CD4-positive, alpha-beta memory T cell (primary cell): ENCODE data around the gene SLC30A7. TPM values are rescaled to one million over a fixed set of nuclear protein-coding genes. Genes with fewer than 3 reads are reported as not detected.
A peak's percentile ranks its signal among the peaks of the same experiment; 100 is the strongest.

Experiments
- CTCF ChIA-PET: fragments of 350-600 bp; sonication (Branson Sonifier 250); formaldehyde crosslinking; loops from one replicate; lab custom pipeline; 2021; ENCODE audit warnings: inconsistent platforms; ENCODE audit not compliant: partially characterized antibody; lab: Charles Lee
- POLR2A ChIA-PET: fragments of 350-600 bp; sonication (Branson Sonifier 250); formaldehyde crosslinking; loops from one replicate; lab custom pipeline; 2021; ENCODE audit not compliant: partially characterized antibody; lab: Charles Lee
- DNase-seq, 5 donors: peaks; one replicate each; pipeline versions ENCODE4 v3.0.0 to v3.0.0-alpha.2; 2020 to 2022; ENCODE audit warnings: mixed read lengths in 1 of 5
- H3K27ac ChIP-seq: one replicate; pipeline ENCODE4 v1.7.0; 2013; ENCODE audit warnings: low read depth, low read length
- H3K27me3 ChIP-seq: 2 replicates; pipeline ENCODE4 v1.7.0; 2013; ENCODE audit warnings: mild to moderate bottlenecking, low read length, moderate library complexity; ENCODE audit not compliant: insufficient read depth
- H3K36me3 ChIP-seq: 2 replicates; pipeline ENCODE4 v1.7.0; 2013; ENCODE audit warnings: mild to moderate bottlenecking, low read length, moderate library complexity; ENCODE audit not compliant: insufficient read depth
- H3K4me1 ChIP-seq: 2 replicates; pipeline ENCODE4 v1.7.0; 2013; ENCODE audit warnings: mild to moderate bottlenecking, low read length, moderate library complexity; ENCODE audit not compliant: insufficient read depth
- H3K4me3 ChIP-seq, 2 donors: one replicate each; pipeline ENCODE4 v1.7.0; 2013; ENCODE audit warnings: low read length in 2 of 2, mild to moderate bottlenecking in 1 of 2
- H3K9me3 ChIP-seq, 2 donors: one replicate each; pipeline ENCODE4 v1.7.0; 2013; ENCODE audit warnings: low read length in 2 of 2, control low read depth in 1 of 2; ENCODE audit not compliant: control insufficient read depth in 1 of 2
- H3K27ac Mint-ChIP-seq, 7 donors: one replicate each; pipeline ENCODE4 v1.8.0; 2020 to 2021; ENCODE audit warnings: mixed read lengths in 7 of 7, mild to moderate bottlenecking in 6 of 7, inconsistent platforms in 3 of 7, moderate library complexity in 3 of 7
- H3K27me3 Mint-ChIP-seq, 2 donors: one replicate each; pipeline ENCODE4 v1.8.0; 2020 to 2021; ENCODE audit warnings: mixed read lengths in 2 of 2
- H3K36me3 Mint-ChIP-seq, 2 donors: one replicate each; pipeline ENCODE4 v1.8.0; 2020 to 2021; ENCODE audit warnings: mixed read lengths in 2 of 2, inconsistent platforms in 1 of 2, mild to moderate bottlenecking in 1 of 2
- H3K4me1 Mint-ChIP-seq, 4 donors: one replicate each; pipeline ENCODE4 v1.8.0; 2020 to 2021; ENCODE audit warnings: mixed read lengths in 4 of 4, mild to moderate bottlenecking in 1 of 4
- H3K4me3 Mint-ChIP-seq, 8 donors: one replicate each; pipeline ENCODE4 v1.8.0; 2020 to 2021; ENCODE audit warnings: mixed read lengths in 8 of 8, mild to moderate bottlenecking in 7 of 8, moderate library complexity in 6 of 8, inconsistent platforms in 3 of 8
- H3K9me3 Mint-ChIP-seq, 8 donors: one replicate each; pipeline ENCODE4 v1.8.0; 2020 to 2021; ENCODE audit warnings: mixed read lengths in 8 of 8, mild to moderate bottlenecking in 5 of 8, inconsistent platforms in 3 of 8, moderate library complexity in 1 of 8
- intact Hi-C: fragments of 100-400 bp; cut with micrococcal nuclease; formaldehyde crosslinking; loops from one replicate; pipeline ENCODE4 v1.15.1; 2023
- polyA plus RNA-seq, 2 donors: library from polyadenylated mRNA; unstranded; fragments of 300-500 nt; fragmentation: Illumina TruSeq; gene quantifications; one replicate each; pipeline ENCODE4 v1.2.3, GENCODE V29; 2021
- total RNA-seq, 2 experiments: library from RNA; stranded (reverse); gene quantifications; one replicate each; pipeline ENCODE4 v1.2.3, GENCODE V29; 2021

The SLC30A7 gene
- total and polyA plus RNA-seq, 4 experiments from 2014 or later, result 11.3 to 54.9 (median 34.7) TPM

DNA sequence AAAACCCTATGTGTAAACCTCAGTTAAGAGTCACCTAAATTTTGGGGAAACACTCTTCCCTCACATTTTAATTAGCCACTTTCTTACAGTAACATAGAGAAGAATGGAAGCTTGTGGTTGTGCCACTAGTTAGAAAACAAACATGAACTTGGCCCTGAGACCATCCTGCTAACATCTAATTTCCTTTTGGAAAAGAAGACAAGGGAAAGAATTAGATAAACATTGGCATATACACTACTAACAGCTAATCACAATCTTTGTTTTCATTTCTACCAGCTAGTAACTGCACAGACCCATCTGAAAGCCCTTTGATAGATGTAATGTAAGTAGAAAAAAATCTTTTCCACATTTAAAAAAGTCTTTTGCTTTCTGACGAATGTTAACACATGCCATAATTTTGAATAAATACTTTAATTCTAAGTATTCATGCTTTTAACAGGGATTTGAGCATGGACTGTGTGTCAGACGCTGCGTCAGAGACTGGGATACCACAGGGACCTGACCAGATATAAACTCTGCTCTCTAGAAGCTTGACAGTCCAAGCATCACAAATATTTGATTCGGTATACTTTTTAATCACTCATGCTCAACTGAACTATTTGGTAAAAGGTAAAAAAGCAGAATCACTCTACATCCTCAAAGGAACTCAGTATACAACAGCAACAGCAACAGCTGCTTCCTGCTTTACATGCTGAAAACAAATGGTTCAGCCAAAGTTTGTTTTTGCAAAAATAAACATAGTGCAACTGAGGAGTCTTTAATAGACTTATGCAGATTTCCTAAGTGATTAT lies 99.5 kb downstream of the SLC30A7 start:
- Mint-ChIP-seq H3K27me3 (no peaks in the 10 kb centered on the region), H3K4me1 (peaks cover 17 to 27% (median 23%) of the 10 kb centered on the region in 4 donors), H3K27ac (peak overlapping the region in 6 of 7 donors; percentile 18 to 87 (median 62)), H3K4me3 (peak overlapping the region in 4 of 8 donors; percentile 11 to 43 (median 41)), H3K9me3 (no peaks in the 10 kb centered on the region), H3K36me3 (peaks cover 46 to 47% of the 10 kb centered on the region in 2 donors)
- H3K36me3 ChIP-seq, result peaks cover 5% of the 10 kb centered on the region
- H3K27ac ChIP-seq, result no peak overlapping the region
- H3K27me3 ChIP-seq, result no peaks in the 10 kb centered on the region
- POLR2A ChIA-PET, result interaction anchor here (0.8 to 2.4 kb wide), 12 partner anchors 10 to 243 kb away, joined by 3 to 11 read pairs (median 4); no protein-coding TSS in a partner anchor
- H3K4me3 ChIP-seq, result no peak overlapping the region
- CTCF ChIA-PET, result interaction anchor here (0.8 to 1.5 kb wide), 7 partner anchors 9 to 292 kb away, joined by 3 to 7 read pairs (median 3); no protein-coding TSS in a partner anchor
- peaks cover 21% of the 10 kb centered on the region for H3K4me1 ChIP-seq
- intact Hi-C loops, result loop anchor here (5.0 kb wide), 1 partner anchor 33 kb away; no protein-coding TSS in a partner anchor
- DNase-seq, result peak in 2 of 5 donors; percentile 3 to 8
- no peaks in the 10 kb centered on the region for H3K9me3 ChIP-seq

DNA sequence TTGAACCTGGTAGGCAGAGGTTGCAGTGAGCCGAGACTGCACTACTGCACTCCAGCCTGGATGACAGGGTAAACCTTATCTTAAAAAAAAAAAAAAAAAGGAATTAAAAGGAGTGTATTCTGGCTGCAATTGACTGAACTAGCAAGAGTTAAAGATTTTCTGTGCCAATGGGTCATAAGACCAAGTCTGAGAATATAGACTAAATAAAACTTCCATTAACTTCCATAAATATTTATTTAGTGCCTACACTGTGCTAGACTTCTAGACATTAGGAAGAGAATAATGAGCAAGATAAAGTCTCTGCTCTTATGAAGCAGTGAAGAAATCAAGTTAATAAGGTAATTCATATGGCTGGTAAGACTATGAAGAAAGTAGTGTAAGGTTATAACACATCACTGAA lies 102.5 kb downstream of the SLC30A7 start:
- ChIA-PET POLR2A (no interaction called here), CTCF (no interaction called here)
- peaks cover 26 to 50% (median 38%) of the 10 kb centered on the region in 4 donors for H3K4me1 Mint-ChIP-seq
- H3K4me3 Mint-ChIP-seq, result no peak overlapping the region
- peaks cover 0 to 1% (median 0%) of the 10 kb centered on the region in 8 donors for H3K9me3 Mint-ChIP-seq
- Histone ChIP-seq H3K27me3 (no peaks in the 10 kb centered on the region), H3K4me3 (no peak overlapping the region), H3K4me1 (peaks cover 41% of the 10 kb centered on the region), H3K36me3 (no peaks in the 10 kb centered on the region), H3K27ac (no peak overlapping the region), H3K9me3 (no peaks in the 10 kb centered on the region)
- peaks cover 33 to 38% of the 10 kb centered on the region in 2 donors for H3K36me3 Mint-ChIP-seq
- H3K27ac Mint-ChIP-seq, result no peak overlapping the region
- intact Hi-C loops, result loop anchor here (5.0 kb wide), 1 partner anchor 36 kb away; no protein-coding TSS in a partner anchor
- DNase-seq, result no peak
- no peaks in the 10 kb centered on the region for H3K27me3 Mint-ChIP-seq

GRCh38 chr1:101000131-101000873 lies 104.4 kb downstream of the SLC30A7 start:
- peaks cover 30 to 36% of the 10 kb centered on the region in 2 donors for H3K36me3 Mint-ChIP-seq
- intact Hi-C loops, result no loop called here
- no peaks in the 10 kb centered on the region for H3K9me3 ChIP-seq
- no peak overlapping the region for H3K27ac ChIP-seq
- no peak for DNase-seq
- H3K27ac Mint-ChIP-seq, result peak overlapping the region in 2 of 7 donors; percentile 39 to 58
- H3K4me1 Mint-ChIP-seq, result peaks cover 37 to 59% (median 44%) of the 10 kb centered on the region in 4 donors
- CTCF ChIA-PET, result interaction anchor here (1.5 kb wide), 1 partner anchor 12 kb away, joined by 3 read pairs; no protein-coding TSS in a partner anchor
- POLR2A ChIA-PET, result interaction anchor here (0.6 to 0.9 kb wide), 2 partner anchors 26 to 238 kb away, joined by 3 read pairs; no protein-coding TSS in a partner anchor
- H3K4me3 ChIP-seq, result no peak overlapping the region
- no peaks in the 10 kb centered on the region for H3K27me3 ChIP-seq
- H3K36me3 ChIP-seq, result no peaks in the 10 kb centered on the region
- no peaks in the 10 kb centered on the region for H3K27me3 Mint-ChIP-seq
- H3K4me1 ChIP-seq, result peaks cover 50% of the 10 kb centered on the region
- H3K9me3 Mint-ChIP-seq, result peaks cover 0 to 1% (median 0%) of the 10 kb centered on the region in 8 donors
- no peak overlapping the region for H3K4me3 Mint-ChIP-seq

DNA sequence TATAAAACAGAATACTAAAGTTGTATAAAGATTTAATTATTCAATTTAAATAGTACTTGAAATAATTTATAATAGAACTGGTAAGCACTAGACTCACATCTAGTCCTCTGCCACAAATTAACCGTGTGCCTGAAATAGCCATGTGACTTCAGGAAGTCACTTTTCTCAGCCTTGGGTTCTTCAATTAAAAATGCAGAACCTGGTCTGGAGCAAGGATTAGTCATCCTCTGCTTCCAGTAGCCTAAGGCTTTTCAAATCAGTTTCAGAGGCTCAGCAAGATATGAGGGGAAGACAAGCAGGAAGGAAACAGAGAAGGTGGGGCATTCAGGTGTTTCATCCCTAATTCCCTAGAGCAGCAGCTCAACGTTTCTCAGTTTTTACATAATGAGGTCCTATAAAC lies 106.7 kb downstream of the SLC30A7 start:
- H3K4me3 ChIP-seq, result no peak overlapping the region
- H3K9me3 Mint-ChIP-seq, result peaks cover 0 to 1% (median 0%) of the 10 kb centered on the region in 8 donors
- no peaks in the 10 kb centered on the region for H3K36me3 ChIP-seq
- H3K4me3 Mint-ChIP-seq, result peak overlapping the region in 3 of 8 donors; percentile 10 to 71 (median 54)
- peaks cover 27 to 31% of the 10 kb centered on the region in 2 donors for H3K36me3 Mint-ChIP-seq
- no peaks in the 10 kb centered on the region for H3K9me3 ChIP-seq
- peaks cover 46 to 64% (median 50%) of the 10 kb centered on the region in 4 donors for H3K4me1 Mint-ChIP-seq
- CTCF ChIA-PET, result interaction anchor here (1.2 to 2.4 kb wide), 5 partner anchors 10 to 286 kb away, joined by 3 to 11 read pairs (median 5); no protein-coding TSS in a partner anchor
- DNase-seq, result no peak
- H3K27me3 ChIP-seq, result no peaks in the 10 kb centered on the region
- no peaks in the 10 kb centered on the region for H3K27me3 Mint-ChIP-seq
- intact Hi-C loops, result no loop called here
- POLR2A ChIA-PET, result interaction anchor here (1.0 to 3.2 kb wide), 6 partner anchors 9 to 233 kb away, joined by 3 to 16 read pairs (median 4); partner anchors contain the start of gene S1PR1
- H3K27ac ChIP-seq, result no peak overlapping the region
- peaks cover 58% of the 10 kb centered on the region for H3K4me1 ChIP-seq
- H3K27ac Mint-ChIP-seq, result peak overlapping the region; percentile 44 to 90 (median 76)

DNA sequence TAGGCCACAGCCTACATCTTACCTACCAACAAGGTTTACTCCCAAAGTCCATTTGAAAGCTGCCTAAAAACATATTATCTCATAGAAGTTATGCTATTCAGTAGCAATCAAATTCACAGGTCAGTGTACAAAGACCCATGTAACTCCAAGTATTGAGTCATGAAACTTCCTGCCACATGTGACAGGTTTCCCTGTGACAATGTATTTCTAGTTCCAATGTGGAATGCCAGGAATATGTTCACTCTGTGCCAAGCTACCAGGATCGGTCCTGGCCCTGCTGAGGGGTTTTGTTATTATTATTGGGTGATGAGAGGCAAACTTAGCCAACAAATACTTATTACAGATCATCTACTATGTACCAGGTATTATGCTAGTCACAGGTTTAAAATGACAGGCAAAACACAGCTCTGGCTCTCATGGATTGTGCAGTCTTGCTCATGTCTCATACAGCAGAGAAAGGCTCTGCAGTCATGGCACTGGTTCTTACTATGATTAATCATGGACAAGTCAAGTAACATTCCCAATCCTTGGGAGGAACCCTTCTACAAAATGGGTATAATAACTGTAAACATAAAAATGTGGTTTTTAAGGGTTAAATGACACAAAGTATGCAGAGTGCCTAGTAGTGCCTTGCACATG lies 107.2 kb downstream of the SLC30A7 start:
- ChIA-PET CTCF (interaction anchor here (1.2 to 2.4 kb wide), 5 partner anchors 10 to 285 kb away, joined by 3 to 11 read pairs (median 5); no protein-coding TSS in a partner anchor), POLR2A (interaction anchor here (0.9 to 3.2 kb wide), 6 partner anchors 10 to 233 kb away, joined by 3 to 16 read pairs (median 4); partner anchors contain the start of gene S1PR1)
- H3K4me3 ChIP-seq, result no peak overlapping the region
- H3K4me1 ChIP-seq, result peaks cover 58% of the 10 kb centered on the region
- H3K36me3 ChIP-seq, result no peaks in the 10 kb centered on the region
- Mint-ChIP-seq H3K36me3 (peaks cover 27 to 30% of the 10 kb centered on the region in 2 donors), H3K4me1 (peaks cover 47 to 66% (median 51%) of the 10 kb centered on the region in 4 donors), H3K27ac (peak overlapping the region in 6 of 7 donors; percentile 49 to 90 (median 77)), H3K27me3 (no peaks in the 10 kb centered on the region), H3K9me3 (peaks cover 0 to 1% (median 0%) of the 10 kb centered on the region in 8 donors), H3K4me3 (peak overlapping the region in 3 of 8 donors; percentile 31 to 71 (median 40))
- no peaks in the 10 kb centered on the region for H3K27me3 ChIP-seq
- no peak overlapping the region for H3K27ac ChIP-seq
- no peak for DNase-seq
- intact Hi-C loops, result no loop called here
- no peaks in the 10 kb centered on the region for H3K9me3 ChIP-seq

GRCh38 chr1:101004061-101004460 lies 108.2 kb downstream of the SLC30A7 start:
- no peak overlapping the region for H3K4me3 ChIP-seq
- Mint-ChIP-seq H3K36me3 (peaks cover 27 to 35% of the 10 kb centered on the region in 2 donors), H3K4me3 (peak overlapping the region in 3 of 8 donors; percentile 21 to 36 (median 22)), H3K9me3 (peaks cover 0 to 3% (median 0%) of the 10 kb centered on the region in 8 donors), H3K4me1 (peaks cover 47 to 74% (median 58%) of the 10 kb centered on the region in 4 donors), H3K27ac (peak overlapping the region in 6 of 7 donors; percentile 12 to 66 (median 40)), H3K27me3 (no peaks in the 10 kb centered on the region)
- peaks cover 58% of the 10 kb centered on the region for H3K4me1 ChIP-seq
- ChIA-PET POLR2A (interaction anchor here (0.9 to 3.2 kb wide), 7 partner anchors 9 to 232 kb away, joined by 3 to 16 read pairs (median 6); partner anchors contain the start of genes DPH5 and S1PR1), CTCF (interaction anchor here (0.6 to 1.9 kb wide), 6 partner anchors 8 to 234 kb away, joined by 3 to 5 read pairs (median 4); no protein-coding TSS in a partner anchor)
- H3K36me3 ChIP-seq, result no peaks in the 10 kb centered on the region
- H3K27ac ChIP-seq, result peak overlapping the region; percentile 21
- H3K9me3 ChIP-seq, result no peaks in the 10 kb centered on the region
- no peak for DNase-seq
- intact Hi-C loops, result loop anchor here (2.0 kb wide), 1 partner anchor 233 kb away; the partner anchor contains the start of gene S1PR1
- no peaks in the 10 kb centered on the region for H3K27me3 ChIP-seq
